ENCODE data around the gene ARHGEF5. TPM values are rescaled to one million over a fixed set of nuclear protein-coding genes. Genes with fewer than 3 reads are reported as not detected.
"Not testable (repeated sequence)": the region's sequence is repeated elsewhere in the genome, so short reads cannot be mapped to it uniquely, and the experiment has no call there.

ARHGEF5 gene
- polyA plus RNA-seq, 3 donors = 16.5 to 28.0 (median 25.6) TPM

- DNase-seq (ENCODE audit: extremely low read depth in 1 of 11, low read depth in 9 of 11, low spot score in 4 of 11) = no peak
These were observed 52.9 kb downstream of the ARHGEF5 start for GRCh38 chr7:144408121-144408520.

- DNase-seq (ENCODE audit: extremely low read depth in 1 of 11, low read depth in 9 of 11, low spot score in 4 of 11) = no peak
These were observed 55.2 kb downstream of the ARHGEF5 start for GRCh38 chr7:144410441-144410840.

GRCh38 chr7:144414815-144415214 is 59.6 kb downstream of the ARHGEF5 start:
- DNase-seq (ENCODE audit: extremely low read depth in 1 of 11, low read depth in 9 of 11, low spot score in 4 of 11) = no peak

- no peak for DNase-seq (ENCODE audit: extremely low read depth in 1 of 11, low read depth in 9 of 11, low spot score in 4 of 11)
These were observed 60.7 kb downstream of the ARHGEF5 start for GRCh38 chr7:144415858-144416257.

- no peak for DNase-seq (ENCODE audit: extremely low read depth in 1 of 11, low read depth in 9 of 11, low spot score in 4 of 11)
These were observed 61.1 kb downstream of the ARHGEF5 start for GRCh38 chr7:144416341-144416740.

GRCh38 chr7:144418931-144419330 is 63.7 kb downstream of the ARHGEF5 start:
- not testable (repeated sequence) for DNase-seq (ENCODE audit: extremely low read depth in 1 of 11, low read depth in 9 of 11, low spot score in 4 of 11)

- DNase-seq (ENCODE audit: extremely low read depth in 1 of 11, low read depth in 9 of 11, low spot score in 4 of 11) = not testable (repeated sequence)
These were observed 72.3 kb downstream of the ARHGEF5 start for GRCh38 chr7:144427539-144427938.

GRCh38 chr7:144428431-144428830 is 73.2 kb downstream of the ARHGEF5 start:
- no peak for DNase-seq (ENCODE audit: extremely low read depth in 1 of 11, low read depth in 9 of 11, low spot score in 4 of 11)

Other genes with a start within 250 kb of the ARHGEF5 start
- gene OR2A2, start 245.8 kb upstream of the ARHGEF5 start, polyA plus RNA-seq (ENCODE audit: insufficient read length in 3 of 3) = not detected
- not detected for gene OR2A14, start 232.2 kb upstream of the ARHGEF5 start, polyA plus RNA-seq (ENCODE audit: insufficient read length in 3 of 3)
- 10 to 100 TPM in 1 of 3 donors, 1 to 10 TPM in 2; 3.2 to 10.3 (median 3.7) TPM for gene CTAGE4, start 171.9 kb upstream of the ARHGEF5 start, polyA plus RNA-seq (ENCODE audit: insufficient read length in 3 of 3)
- gene ARHGEF35, start 159.6 kb upstream of the ARHGEF5 start, polyA plus RNA-seq (ENCODE audit: insufficient read length in 3 of 3) = 10 to 100 TPM; 19.6 to 25.1 (median 21.8) TPM
- gene OR2A42, start 115.8 kb upstream of the ARHGEF5 start, polyA plus RNA-seq (ENCODE audit: insufficient read length in 3 of 3) = 1 to 10 TPM in 2 of 3 donors, under 1 TPM in 1; 0.98 to 2.7 (median 1.2) TPM
- gene OR2A7, start 90.6 kb upstream of the ARHGEF5 start, polyA plus RNA-seq (ENCODE audit: insufficient read length in 3 of 3) = 10 to 100 TPM in 2 of 3 donors, 1 to 10 TPM in 1; 3.9 to 12.1 (median 11.6) TPM
- gene CTAGE8, start 86.1 kb upstream of the ARHGEF5 start, polyA plus RNA-seq (ENCODE audit: insufficient read length in 3 of 3) = 10 to 100 TPM in 1 of 3 donors, 1 to 10 TPM in 2; 5.0 to 14.3 (median 5.7) TPM
- gene OR2A1, start 43.0 kb upstream of the ARHGEF5 start, polyA plus RNA-seq (ENCODE audit: insufficient read length in 3 of 3) = 1 to 10 TPM in 1 of 3 donors, under 1 TPM in 2; 0.42 to 1.1 (median 0.81) TPM
- not detected for gene NOBOX, start 48.3 kb downstream of the ARHGEF5 start, polyA plus RNA-seq (ENCODE audit: insufficient read length in 3 of 3)

Data from renal cortex interstitium (tissue), 11 donors.